Left ventricle myocardium inferior (tissue), 1 donor: ENCODE measurements around the gene AK9. TPM values are rescaled to one million over a fixed set of nuclear protein-coding genes. Genes with fewer than 3 reads are reported as not detected.
"Not testable (repeated sequence)": the region's sequence is repeated elsewhere in the genome, so short reads cannot be mapped to it uniquely, and the experiment has no call there.

ENCODE experiments used
- DNase-seq: peaks from one replicate; pipeline ENCODE4 v3.0.0-alpha.2; 2020
- H3K27ac ChIP-seq: fragments of 200-600 bp; replicated peaks from 2 replicates; pipeline ENCODE4 v1.8.0; 2021
- H3K27me3 ChIP-seq: fragments of 200-600 bp; 2 replicates; pipeline ENCODE4 v1.8.0; 2021; ENCODE audit warnings: low read depth
- H3K36me3 ChIP-seq: fragments of 200-600 bp; 2 replicates; pipeline ENCODE4 v1.8.0; 2021
- H3K4me1 ChIP-seq: fragments of 200-600 bp; 2 replicates; pipeline ENCODE4 v1.8.0; 2021
- H3K4me3 ChIP-seq: fragments of 200-600 bp; 2 replicates; pipeline ENCODE4 v1.8.0; 2021; ENCODE audit warnings: mild to moderate bottlenecking, moderate library complexity
- H3K9me3 ChIP-seq: fragments of 200-600 bp; replicated peaks from 2 replicates; pipeline ENCODE4 v1.8.0; 2021
- intact Hi-C: fragments of 100-400 bp; cut with micrococcal nuclease; formaldehyde crosslinking; loops from one replicate; pipeline ENCODE4 v1.11.0; 2022
- total RNA-seq: library from RNA; stranded (reverse); fragmentation: NEBNext Ultra II Directional; extraction: Animal tissue kit (Norgen Biotek cat#: 25700); gene quantifications from one replicate; pipeline ENCODE4 v1.2.1, GENCODE V29; 2021
- TF ChIP-seq, protein P1 (sequence below): fragments of 200-600 bp; IDR thresholded peaks from 2 replicates; pipeline ENCODE4 v1.8.0; 2021; ENCODE audit warnings: antibody characterized with exemption, mild to moderate bottlenecking, borderline replicate concordance
- donor health status: DM: no; HTN: yes; CAD: no; lungs with severe emphysema.

Gene AK9
- total RNA-seq, 1 donor from 2014 or later, result 12.6 TPM

DNA sequence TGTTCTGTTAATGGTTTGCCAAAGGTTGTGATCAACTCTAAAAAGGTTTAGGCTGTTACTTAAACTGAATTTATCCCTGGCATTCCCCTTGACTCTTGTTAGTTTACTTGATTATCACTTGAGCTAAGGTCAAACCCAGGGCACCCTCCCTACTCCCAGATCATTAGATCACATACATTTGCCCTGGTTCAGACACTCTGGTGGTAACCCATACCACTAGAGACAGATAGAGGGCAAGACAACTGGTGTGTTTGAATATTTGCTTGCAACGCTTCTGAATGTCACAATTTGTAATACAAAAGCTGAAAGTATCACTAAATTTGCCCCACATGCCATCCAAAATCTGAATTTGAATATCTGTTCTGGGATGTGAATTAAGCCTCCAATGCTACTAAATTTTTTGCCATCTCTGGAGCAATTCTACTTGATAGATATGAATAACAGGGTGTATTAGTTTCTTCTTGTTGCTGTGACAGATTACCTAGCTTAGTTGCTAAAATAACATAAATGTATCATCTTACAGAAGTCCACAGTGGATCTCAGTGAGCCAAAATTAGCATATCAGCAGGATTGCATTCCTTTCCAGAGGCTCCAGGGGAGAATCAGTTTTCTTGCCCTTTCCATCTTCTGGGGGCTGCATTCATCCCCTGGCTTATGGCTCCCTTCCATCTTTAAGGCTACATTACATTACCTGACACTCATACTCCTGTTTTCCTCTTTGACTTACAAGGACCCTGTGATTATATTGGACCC, 45.4 kb upstream of the AK9 start:
- H3K9me3 ChIP-seq, result no peaks in the 10 kb centered on the region
- H3K27me3 ChIP-seq, result no peaks in the 10 kb centered on the region
- TF ChIP-seq, protein P1, sequence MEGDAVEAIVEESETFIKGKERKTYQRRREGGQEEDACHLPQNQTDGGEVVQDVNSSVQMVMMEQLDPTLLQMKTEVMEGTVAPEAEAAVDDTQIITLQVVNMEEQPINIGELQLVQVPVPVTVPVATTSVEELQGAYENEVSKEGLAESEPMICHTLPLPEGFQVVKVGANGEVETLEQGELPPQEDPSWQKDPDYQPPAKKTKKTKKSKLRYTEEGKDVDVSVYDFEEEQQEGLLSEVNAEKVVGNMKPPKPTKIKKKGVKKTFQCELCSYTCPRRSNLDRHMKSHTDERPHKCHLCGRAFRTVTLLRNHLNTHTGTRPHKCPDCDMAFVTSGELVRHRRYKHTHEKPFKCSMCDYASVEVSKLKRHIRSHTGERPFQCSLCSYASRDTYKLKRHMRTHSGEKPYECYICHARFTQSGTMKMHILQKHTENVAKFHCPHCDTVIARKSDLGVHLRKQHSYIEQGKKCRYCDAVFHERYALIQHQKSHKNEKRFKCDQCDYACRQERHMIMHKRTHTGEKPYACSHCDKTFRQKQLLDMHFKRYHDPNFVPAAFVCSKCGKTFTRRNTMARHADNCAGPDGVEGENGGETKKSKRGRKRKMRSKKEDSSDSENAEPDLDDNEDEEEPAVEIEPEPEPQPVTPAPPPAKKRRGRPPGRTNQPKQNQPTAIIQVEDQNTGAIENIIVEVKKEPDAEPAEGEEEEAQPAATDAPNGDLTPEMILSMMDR, result no peak
- intact Hi-C loops, result no loop called here
- no peak overlapping the region for H3K4me3 ChIP-seq
- H3K36me3 ChIP-seq, result peaks cover 29% of the 10 kb centered on the region
- H3K27ac ChIP-seq, result no peak overlapping the region
- no peak for DNase-seq
- H3K4me1 ChIP-seq, result no peaks in the 10 kb centered on the region

DNA sequence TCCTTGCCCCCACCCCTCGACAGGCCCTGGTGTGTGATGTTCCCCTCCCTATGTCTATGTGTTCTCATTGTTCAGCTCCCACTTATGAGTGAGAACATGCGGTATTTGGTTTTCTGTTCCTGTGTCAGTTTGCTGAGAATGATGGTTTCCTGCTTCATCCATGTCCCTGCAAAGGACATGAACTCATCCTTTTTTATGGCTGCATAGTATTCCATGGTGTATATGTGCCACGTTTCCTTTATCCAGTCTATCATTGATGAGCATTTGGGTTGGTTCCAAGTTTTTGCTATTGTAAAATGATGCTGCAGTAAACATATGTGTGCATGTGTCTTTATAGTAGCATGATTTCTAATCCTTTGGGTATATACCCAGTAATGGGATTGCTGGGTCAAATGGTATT, 34.2 kb upstream of the AK9 start:
- H3K27me3 ChIP-seq, H3K9me3 ChIP-seq, H3K36me3 ChIP-seq, H3K4me3 ChIP-seq, DNase-seq, intact Hi-C loops, H3K27ac ChIP-seq: not testable (repeated sequence)
- H3K4me1 ChIP-seq, result peaks cover 14% of the 10 kb centered on the region

DNA sequence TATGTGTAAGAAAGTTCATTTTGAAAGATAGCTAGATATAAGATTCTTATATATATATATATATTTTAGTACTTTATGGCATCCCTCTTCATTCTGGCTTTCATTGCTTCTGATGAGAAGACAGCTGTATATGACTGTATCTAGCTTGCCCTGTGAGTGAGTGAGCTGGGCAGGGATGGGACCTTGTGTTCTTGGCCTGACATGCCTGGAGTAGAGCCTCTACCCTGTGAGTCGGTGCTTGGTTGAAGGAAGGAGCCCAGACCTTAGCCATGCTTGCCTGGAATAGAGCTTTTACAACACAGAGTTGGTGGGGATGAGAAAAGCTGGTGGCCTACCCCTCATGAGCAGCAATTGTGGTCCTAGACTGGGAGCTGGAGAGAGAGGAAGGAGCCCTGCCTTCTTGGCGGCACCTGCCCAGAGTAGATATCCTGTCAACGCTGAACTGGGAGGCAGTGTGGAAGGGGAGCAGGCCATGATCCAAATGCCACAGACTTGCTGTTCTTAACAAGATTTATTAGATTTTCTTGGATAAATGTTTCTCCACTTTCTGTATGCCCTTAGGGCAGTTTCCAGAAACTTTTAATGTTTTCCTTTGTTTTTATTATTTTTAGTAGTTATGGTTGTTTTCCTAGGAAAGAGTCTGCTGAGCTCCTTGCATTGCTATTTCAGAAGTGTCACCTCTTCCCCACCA, 31.7 kb upstream of the AK9 start:
- TF ChIP-seq, protein P1, result no peak
- no peak for DNase-seq
- Histone ChIP-seq H3K27ac (no peak overlapping the region), H3K27me3 (no peaks in the 10 kb centered on the region), H3K36me3 (peaks cover 16% of the 10 kb centered on the region), H3K9me3 (no peaks in the 10 kb centered on the region), H3K4me1 (peaks cover 14% of the 10 kb centered on the region), H3K4me3 (no peak overlapping the region)
- intact Hi-C loops, result no loop called here

DNA sequence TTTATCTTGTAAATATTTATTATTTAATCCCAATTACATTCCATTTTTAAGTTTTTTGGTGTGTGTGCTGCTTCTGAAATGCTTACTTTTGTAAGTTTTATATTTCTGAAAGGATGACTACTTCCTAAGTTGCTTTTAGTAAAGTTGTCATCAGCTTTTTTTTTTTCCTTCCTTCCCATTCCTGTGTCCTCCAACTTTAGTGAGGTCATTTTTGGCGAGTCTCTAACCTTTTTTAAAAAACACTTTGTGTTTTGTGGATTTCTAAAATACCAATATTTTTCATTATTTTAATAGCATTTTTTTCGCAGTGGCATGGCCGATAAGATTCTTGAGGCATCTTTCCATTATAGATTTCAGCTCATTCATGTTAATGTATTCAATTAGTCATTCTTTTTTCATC, 31.0 kb upstream of the AK9 start:
- no peaks in the 10 kb centered on the region for H3K9me3 ChIP-seq
- peaks cover 14% of the 10 kb centered on the region for H3K4me1 ChIP-seq
- intact Hi-C loops, result no loop called here
- TF ChIP-seq, protein P1, result no peak
- no peak for DNase-seq
- peaks cover 16% of the 10 kb centered on the region for H3K36me3 ChIP-seq
- H3K4me3 ChIP-seq, result no peak overlapping the region
- H3K27me3 ChIP-seq, result no peaks in the 10 kb centered on the region
- H3K27ac ChIP-seq, result no peak overlapping the region

DNA sequence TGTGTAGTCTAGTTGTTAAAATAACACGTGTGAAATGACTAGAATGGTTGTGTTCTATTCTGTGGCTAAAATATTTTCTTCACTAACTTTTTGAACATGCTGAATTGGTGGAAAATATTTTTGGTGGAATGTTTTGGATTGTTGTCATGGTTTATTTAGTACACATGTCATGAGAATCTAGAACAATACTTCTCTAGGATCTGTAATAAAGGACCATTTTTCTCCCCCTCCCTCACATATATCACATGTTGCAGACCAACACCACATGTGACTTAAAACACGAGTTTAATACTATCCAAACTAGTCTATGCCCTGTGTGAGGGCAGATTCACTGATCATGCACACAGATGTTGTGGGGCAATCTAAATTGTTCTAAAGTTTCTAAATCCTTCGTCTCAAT, 29.3 kb upstream of the AK9 start:
- peaks cover 14% of the 10 kb centered on the region for H3K4me1 ChIP-seq
- peaks cover 24% of the 10 kb centered on the region for H3K36me3 ChIP-seq
- TF ChIP-seq, protein P1, result no peak
- intact Hi-C loops, result no loop called here
- H3K9me3 ChIP-seq, result no peaks in the 10 kb centered on the region
- H3K27me3 ChIP-seq, result no peaks in the 10 kb centered on the region
- no peak overlapping the region for H3K4me3 ChIP-seq
- no peak for DNase-seq
- no peak overlapping the region for H3K27ac ChIP-seq

DNA sequence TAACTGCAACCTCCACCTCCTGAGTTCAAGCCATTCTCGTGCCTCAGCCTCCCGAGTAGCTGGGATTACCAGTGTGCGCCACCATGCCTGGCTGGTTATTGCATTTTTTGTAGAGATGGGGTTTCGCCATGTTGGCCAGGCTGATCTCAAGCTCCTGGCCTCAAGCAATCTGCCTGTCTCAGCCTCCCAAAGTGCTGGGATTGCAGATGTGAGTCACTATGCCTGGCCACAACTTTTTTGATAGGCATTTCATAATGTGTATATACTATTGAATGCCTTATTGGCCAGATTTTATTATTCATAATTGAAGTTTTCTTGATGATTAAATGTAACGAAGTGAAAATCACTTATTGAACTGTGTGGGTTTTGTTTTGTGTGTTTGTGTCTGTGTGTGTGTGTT, 28.0 kb upstream of the AK9 start:
- Histone ChIP-seq H3K4me3 (no peak overlapping the region), H3K9me3 (no peaks in the 10 kb centered on the region), H3K36me3 (peaks cover 24% of the 10 kb centered on the region), H3K27me3 (no peaks in the 10 kb centered on the region), H3K27ac (no peak overlapping the region), H3K4me1 (peaks cover 14% of the 10 kb centered on the region)
- no peak for DNase-seq
- intact Hi-C loops, result loop anchor here (10.0 kb wide), 1 partner anchor 66 kb away; no protein-coding TSS in a partner anchor
- TF ChIP-seq, protein P1, result no peak
